Activated T-helper 1 cell treated with anti-CD3 and anti-CD28 coated beads, Interleukin-12 subunit alpha, Interleukin-12 subunit beta, Interleukin-2, Interleukin-4 antibody, amounts not matched to agents 30 ng/mL and 10 ng/mL and 1 ng/mL, durations not matched to agents 14 hours and 24 hours and 36 hours (primary cell): ENCODE results near the gene WFIKKN1. TPM values are rescaled to one million over a fixed set of nuclear protein-coding genes. Genes with fewer than 3 reads are reported as not detected.
A peak's percentile ranks its signal among the peaks of the same experiment; 100 is the strongest.

Experiments used
- DNase-seq: peaks from one replicate; pipeline ENCODE4 v3.0.0; 2021; ENCODE audit warnings: low spot score
- H3K27ac Mint-ChIP-seq: one replicate; pipeline ENCODE4 v1.8.0; 2021; ENCODE audit warnings: mild to moderate bottlenecking, mixed read lengths
- H3K27me3 Mint-ChIP-seq: one replicate; pipeline ENCODE4 v1.8.0; 2022; ENCODE audit warnings: mild to moderate bottlenecking, moderate library complexity, mixed read lengths; ENCODE audit not compliant: insufficient read depth
- H3K36me3 Mint-ChIP-seq: one replicate; pipeline ENCODE4 v1.8.0; 2021; ENCODE audit warnings: low read depth, mixed read lengths
- H3K4me1 Mint-ChIP-seq: one replicate; pipeline ENCODE4 v1.8.0; 2021; ENCODE audit warnings: low read depth, mixed read lengths
- H3K4me3 Mint-ChIP-seq: one replicate; pipeline ENCODE4 v1.8.0; 2021; ENCODE audit warnings: mild to moderate bottlenecking, moderate library complexity, mixed read lengths
- H3K9me3 Mint-ChIP-seq: one replicate; pipeline ENCODE4 v1.8.0; 2021; ENCODE audit warnings: mixed read lengths
- intact Hi-C: fragments of 100-400 bp; cut with micrococcal nuclease; formaldehyde crosslinking; loops from one replicate; pipeline ENCODE4 v1.15.1; 2024
- total RNA-seq: library from RNA; stranded (reverse); gene quantifications from 2 replicates; pipeline ENCODE4 v1.2.3, GENCODE V29; 2022

The WFIKKN1 gene
- total RNA-seq, 1 donor from 2014 or later = 0.34 TPM

DNA sequence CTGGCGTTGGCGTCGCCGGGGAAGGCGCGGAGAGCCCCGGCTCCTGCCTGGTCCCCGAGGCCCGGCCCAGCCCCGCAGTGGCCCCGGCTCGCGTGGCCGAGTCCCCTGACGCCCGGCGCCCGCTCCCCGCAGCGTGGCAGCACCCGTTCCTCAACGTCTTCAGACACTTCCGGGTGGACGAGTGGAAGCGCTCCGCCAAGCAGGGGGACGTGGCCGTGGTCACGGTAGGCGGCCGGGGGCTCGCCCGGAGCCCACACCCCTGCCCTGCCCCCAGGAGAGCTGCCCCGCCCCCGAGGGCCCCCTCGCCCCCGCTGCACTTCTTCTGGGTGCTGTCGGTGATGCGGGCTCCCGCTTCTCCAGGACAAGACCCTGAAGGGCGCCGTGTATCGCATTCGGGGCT is 18.8 kb downstream of the WFIKKN1 start:
- Mint-ChIP-seq H3K27me3 (no peaks in the 10 kb centered on the region), H3K9me3 (no peaks in the 10 kb centered on the region), H3K4me3 (peak overlapping the region; percentile 77), H3K36me3 (peaks cover under 1% of the 10 kb centered on the region), H3K27ac (peak overlapping the region; percentile 44), H3K4me1 (no peaks in the 10 kb centered on the region)
- DNase-seq = no peak
- intact Hi-C loops = loop anchor here (1.0 kb wide), 5 partner anchors 8 to 35 kb away; partner anchors contain the start of genes JMJD8, MCRIP2 and METTL26

DNA sequence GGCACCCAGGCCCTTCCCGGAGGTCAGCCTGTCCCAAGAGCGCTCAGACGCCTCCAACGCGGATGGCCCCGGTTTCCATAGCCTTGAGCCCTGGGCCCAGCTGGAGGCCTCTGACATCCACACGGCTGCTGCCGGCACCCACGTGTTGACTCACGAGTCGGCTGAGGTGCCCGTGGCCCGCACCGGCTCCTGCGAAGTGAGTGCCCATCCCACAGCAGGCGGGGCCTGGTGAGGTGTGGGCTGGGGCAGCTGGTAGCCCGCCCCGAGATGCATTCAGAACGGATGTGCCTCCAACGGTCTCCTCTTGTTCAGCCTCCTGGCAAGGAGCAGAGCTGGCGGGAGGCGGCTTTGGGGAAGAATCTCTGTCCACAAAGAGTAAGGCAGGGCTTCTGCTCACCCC is 21.1 kb downstream of the WFIKKN1 start:
- H3K9me3 Mint-ChIP-seq = no peaks in the 10 kb centered on the region
- intact Hi-C loops = no loop called here
- H3K4me1 Mint-ChIP-seq = no peaks in the 10 kb centered on the region
- DNase-seq = no peak
- no peak overlapping the region for H3K27ac Mint-ChIP-seq
- H3K36me3 Mint-ChIP-seq = no peaks in the 10 kb centered on the region
- H3K4me3 Mint-ChIP-seq = peak overlapping the region; percentile 33
- H3K27me3 Mint-ChIP-seq = no peaks in the 10 kb centered on the region

DNA sequence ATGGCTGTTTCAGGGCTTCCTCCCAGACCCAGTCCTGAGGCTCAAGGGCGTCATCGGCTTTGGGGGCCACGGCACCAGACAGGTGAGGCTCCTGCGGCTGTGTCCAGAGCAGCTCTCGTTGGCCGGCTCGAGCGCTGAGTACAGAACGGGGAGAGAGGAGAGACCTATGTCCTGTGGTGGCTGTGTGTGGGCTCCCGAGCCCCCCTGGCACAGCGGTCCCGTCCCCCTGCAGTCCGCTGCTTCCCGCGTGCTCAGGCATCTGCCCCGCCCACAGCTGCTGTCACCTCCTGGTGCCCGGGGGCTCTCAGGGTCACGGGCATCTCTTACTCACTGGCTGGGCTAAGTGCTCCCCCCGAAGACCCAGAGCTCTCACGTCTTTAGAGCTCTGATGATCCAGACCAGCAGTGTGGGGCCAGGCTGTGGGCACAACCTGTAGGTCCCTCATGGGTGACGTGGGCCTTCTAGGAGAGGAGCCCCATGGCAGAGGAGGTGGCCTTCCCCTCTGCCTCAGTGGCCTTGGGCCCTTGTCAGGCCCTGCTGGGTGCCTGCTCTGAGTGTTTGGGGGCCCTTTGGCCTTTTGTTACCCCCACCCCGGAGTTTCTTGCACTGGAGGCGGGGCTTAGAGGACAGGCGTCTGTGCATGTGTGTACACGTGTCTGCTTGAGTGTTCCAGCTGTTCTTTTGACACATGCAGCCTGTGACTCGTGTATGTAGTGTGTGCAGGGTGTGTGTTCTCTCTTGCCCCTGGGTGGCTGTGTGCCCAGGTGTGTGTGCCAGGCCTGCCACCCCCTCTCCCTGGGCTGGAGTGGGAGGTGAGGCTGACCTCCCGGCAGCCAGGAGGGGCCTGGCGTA is 21.9 kb downstream of the WFIKKN1 start:
- H3K27me3 Mint-ChIP-seq = no peaks in the 10 kb centered on the region
- no peak for DNase-seq
- no peaks in the 10 kb centered on the region for H3K4me1 Mint-ChIP-seq
- intact Hi-C loops = no loop called here
- no peak overlapping the region for H3K27ac Mint-ChIP-seq
- H3K4me3 Mint-ChIP-seq = no peak overlapping the region
- H3K9me3 Mint-ChIP-seq = no peaks in the 10 kb centered on the region
- H3K36me3 Mint-ChIP-seq = no peaks in the 10 kb centered on the region

DNA sequence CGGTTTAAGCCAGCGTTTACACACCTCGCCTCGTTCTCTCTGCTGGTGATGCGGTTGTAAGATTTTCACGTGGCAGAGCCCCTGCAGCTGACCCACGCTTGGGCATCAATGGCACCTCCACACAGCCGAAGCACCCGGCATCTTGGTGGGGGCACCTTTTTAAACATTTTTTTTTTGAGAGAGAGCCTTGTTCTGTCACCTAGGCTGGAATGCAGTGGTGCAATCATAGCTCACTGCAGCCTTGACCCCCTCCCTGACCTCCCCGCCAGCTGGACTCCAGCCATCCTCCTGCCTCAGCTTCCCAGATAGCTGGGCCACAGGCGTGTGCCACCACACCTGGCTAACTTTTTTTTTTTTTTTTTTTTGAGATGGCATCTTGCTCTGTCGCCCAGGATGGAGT is 23.2 kb downstream of the WFIKKN1 start:
- Mint-ChIP-seq H3K27me3 (no peaks in the 10 kb centered on the region), H3K4me1 (no peaks in the 10 kb centered on the region), H3K4me3 (no peak overlapping the region), H3K36me3 (no peaks in the 10 kb centered on the region), H3K27ac (no peak overlapping the region), H3K9me3 (no peaks in the 10 kb centered on the region)
- intact Hi-C loops = no loop called here
- DNase-seq = no peak

DNA sequence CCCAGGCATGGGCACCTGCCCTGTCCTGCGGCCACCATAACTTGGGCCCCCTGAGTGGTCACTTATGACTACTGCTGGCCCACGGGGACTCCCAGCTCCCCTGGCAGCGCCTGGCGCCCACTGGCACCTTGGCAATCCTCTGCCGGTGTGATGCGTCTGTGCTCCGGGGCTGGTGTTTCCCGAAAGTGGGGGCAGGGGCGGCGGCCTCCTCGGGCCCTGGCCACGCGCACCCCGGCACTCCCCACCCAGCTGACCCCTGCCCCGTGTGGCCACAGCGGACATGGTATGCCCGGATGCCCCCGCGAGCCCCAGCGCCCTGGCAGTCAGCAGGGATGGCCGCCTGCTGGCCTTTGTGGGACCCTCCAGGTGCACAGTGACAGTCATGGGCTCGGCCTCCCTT is 26.7 kb downstream of the WFIKKN1 start:
- intact Hi-C loops = no loop called here
- Mint-ChIP-seq H3K27me3 (no peaks in the 10 kb centered on the region), H3K4me3 (no peak overlapping the region), H3K36me3 (no peaks in the 10 kb centered on the region), H3K9me3 (no peaks in the 10 kb centered on the region), H3K27ac (no peak overlapping the region), H3K4me1 (no peaks in the 10 kb centered on the region)
- DNase-seq = no peak

DNA sequence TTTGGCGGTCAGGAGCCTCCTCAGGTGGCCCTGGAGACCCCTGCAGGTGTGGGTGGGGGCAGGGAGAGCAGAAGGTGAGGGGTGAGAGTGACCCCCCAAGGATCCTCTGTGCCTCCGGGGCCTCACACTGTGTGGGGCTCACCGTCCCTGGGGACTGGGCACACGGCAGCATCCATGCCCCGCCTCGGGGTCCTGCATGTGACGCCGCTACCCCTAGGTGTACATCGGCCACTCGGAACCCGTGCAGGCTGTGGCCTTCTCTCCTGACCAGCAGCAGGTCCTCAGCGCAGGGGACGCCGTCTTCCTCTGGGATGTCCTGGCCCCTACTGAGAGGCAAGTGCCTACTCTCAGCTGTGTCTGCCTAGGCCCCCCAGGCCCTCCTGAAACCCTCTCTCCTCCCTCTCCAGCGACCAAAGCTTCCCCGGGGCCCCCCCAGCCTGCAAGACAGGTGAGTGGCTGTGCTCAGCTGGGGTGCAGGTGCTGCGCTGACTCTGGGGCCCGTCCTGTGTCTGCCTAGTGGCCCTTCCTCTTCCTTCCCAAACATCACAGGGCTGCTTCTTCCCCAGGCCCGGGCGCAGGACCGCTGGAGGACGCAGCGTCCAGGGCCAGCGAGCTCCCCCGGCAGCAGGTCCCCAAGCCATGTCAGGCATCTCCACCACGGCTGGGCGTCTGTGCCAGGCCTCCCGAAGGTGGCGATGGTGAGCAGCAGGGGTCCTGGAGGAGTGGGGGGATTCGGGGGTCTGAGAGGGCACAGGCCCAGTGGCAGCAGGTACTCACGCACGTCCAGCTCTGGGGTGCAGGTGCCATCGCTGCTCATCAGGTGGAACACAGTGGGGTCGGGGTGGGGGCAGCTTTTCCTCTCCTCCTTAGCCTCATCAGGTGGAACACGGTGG is 28.1 kb downstream of the WFIKKN1 start:
- no peaks in the 10 kb centered on the region for H3K9me3 Mint-ChIP-seq
- no peaks in the 10 kb centered on the region for H3K4me1 Mint-ChIP-seq
- no peaks in the 10 kb centered on the region for H3K36me3 Mint-ChIP-seq
- no peak overlapping the region for H3K27ac Mint-ChIP-seq
- H3K27me3 Mint-ChIP-seq = no peaks in the 10 kb centered on the region
- intact Hi-C loops = no loop called here
- H3K4me3 Mint-ChIP-seq = no peak overlapping the region
- DNase-seq = no peak

DNA sequence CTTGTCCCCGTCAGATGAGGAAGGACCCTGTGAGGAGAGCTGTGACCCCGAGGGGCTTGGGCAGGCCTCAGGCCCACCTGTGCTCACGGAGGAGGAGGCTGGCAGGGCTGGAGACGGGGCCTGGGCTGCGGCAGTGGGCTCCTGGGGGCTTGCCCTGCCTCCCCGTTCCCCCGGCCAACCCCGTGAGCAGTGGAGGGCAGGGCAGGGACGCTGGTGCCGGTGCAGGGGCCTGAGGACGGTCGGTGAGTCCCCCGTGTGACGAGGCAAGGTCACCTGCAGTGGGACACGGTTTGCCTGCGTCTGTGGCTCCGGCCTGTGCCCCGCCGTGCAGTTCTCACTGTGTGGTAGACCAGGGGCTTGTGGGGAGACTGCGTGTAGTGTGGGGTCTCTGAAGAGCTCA is 28.8 kb downstream of the WFIKKN1 start:
- Mint-ChIP-seq H3K27me3 (no peaks in the 10 kb centered on the region), H3K4me3 (no peak overlapping the region), H3K27ac (no peak overlapping the region), H3K9me3 (no peaks in the 10 kb centered on the region), H3K36me3 (no peaks in the 10 kb centered on the region), H3K4me1 (no peaks in the 10 kb centered on the region)
- intact Hi-C loops = loop anchor here (1.0 to 2.0 kb wide), 5 partner anchors 10 to 71 kb away; partner anchors contain the start of genes MCRIP2 and WDR90
- DNase-seq = no peak

DNA sequence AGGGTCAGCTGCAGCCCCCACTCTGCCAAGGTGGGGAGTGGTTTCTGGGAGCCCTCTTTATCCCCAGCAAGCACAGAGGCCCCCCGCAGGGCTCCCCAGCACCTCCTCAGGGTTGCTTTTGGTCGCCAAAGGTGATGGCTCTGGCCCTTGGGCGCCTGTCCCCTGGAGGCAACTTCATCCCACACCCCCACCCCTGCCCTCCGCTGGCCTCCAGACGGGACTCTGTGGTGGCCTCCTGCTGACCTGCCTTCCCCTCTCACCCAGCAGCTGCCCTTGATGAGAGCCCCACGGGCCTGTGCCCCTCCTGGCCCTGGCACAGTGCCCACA is 29.3 kb downstream of the WFIKKN1 start:
- Mint-ChIP-seq H3K27me3 (no peaks in the 10 kb centered on the region), H3K4me1 (no peaks in the 10 kb centered on the region)
- intact Hi-C loops = loop anchor here (1.0 to 2.0 kb wide), 5 partner anchors 11 to 71 kb away; partner anchors contain the start of genes MCRIP2 and WDR90

DNA sequence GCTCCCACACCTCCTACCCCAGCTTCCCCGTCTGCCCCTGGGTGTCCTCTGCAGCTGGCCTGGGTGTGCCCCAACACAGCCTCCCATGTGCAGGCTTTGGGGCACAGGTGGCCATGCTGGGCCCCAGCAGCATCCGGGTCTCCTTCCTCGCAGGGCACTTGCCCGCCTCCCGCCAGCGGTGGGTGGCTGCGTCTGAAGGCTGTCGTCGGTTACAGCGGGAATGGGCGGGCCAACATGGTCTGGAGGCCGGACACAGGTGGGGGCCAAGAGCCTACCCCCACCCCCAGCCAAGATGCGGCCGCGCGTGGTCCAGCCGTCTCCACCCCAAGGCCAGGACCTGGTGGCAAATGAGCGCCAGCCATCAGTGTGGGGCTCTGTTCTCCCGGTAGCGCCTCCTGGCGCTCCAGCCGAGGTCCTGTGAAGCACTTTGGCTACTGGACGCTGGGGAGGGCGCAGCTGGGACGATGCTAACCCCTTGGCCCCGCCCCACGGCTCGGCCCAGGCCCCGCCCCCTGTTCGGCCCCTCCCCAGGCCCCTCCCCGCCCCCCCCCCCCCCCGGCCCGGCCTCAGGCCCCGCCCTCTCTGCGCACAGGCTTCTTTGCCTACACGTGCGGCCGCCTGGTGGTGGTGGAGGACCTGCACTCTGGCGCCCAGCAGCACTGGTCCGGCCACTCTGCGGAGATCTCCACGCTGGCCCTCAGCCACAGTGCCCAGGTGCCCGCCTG is 29.8 kb downstream of the WFIKKN1 start:
- no peaks in the 10 kb centered on the region for H3K27me3 Mint-ChIP-seq
- H3K36me3 Mint-ChIP-seq = no peaks in the 10 kb centered on the region
- no peaks in the 10 kb centered on the region for H3K4me1 Mint-ChIP-seq
- no peaks in the 10 kb centered on the region for H3K9me3 Mint-ChIP-seq
- H3K4me3 Mint-ChIP-seq = peak overlapping the region; percentile 5
- peak; percentile 53 for DNase-seq
- intact Hi-C loops = loop anchor here (1.0 to 2.0 kb wide), 5 partner anchors 11 to 72 kb away; partner anchors contain the start of genes MCRIP2 and WDR90
- H3K27ac Mint-ChIP-seq = no peak overlapping the region

More for the DNA sequence above, 29.3 kb downstream of the WFIKKN1 start:
- Mint-ChIP-seq H3K36me3 (no peaks in the 10 kb centered on the region), H3K9me3 (no peaks in the 10 kb centered on the region), H3K4me3 (no peak overlapping the region), H3K27ac (no peak overlapping the region)
- DNase-seq = no peak

DNA sequence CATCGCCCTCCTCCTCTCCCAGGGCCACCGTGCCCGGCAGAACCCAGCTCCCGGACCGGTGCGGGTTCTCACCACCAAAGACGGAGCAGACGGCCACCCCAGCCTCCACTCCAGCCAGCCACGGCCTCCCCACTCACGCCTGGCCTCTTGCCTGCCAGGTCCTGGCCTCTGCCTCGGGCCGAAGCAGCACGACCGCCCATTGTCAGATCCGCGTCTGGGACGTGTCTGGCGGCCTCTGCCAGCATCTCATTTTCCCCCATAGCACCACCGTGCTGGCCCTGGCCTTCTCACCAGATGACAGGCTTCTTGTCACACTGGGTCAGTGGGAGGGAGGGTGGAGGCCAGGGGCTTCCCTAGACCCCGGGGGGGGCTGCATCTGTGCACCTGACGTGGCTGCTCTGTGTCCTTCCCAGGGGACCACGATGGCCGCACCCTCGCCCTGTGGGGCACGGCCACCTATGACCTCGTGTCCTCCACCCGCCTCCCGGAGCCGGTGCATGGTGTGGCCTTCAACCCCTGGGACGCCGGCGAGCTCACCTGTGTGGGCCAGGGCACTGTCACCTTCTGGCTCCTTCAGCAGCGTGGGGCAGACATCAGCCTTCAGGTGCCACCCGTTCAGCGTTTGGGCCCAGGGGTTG is 30.5 kb downstream of the WFIKKN1 start:
- no peak overlapping the region for H3K27ac Mint-ChIP-seq
- no peaks in the 10 kb centered on the region for H3K4me1 Mint-ChIP-seq
- intact Hi-C loops = loop anchor here (2.0 kb wide), 1 partner anchor 73 kb away; no protein-coding TSS in a partner anchor
- H3K27me3 Mint-ChIP-seq = no peaks in the 10 kb centered on the region
- H3K4me3 Mint-ChIP-seq = peak overlapping the region; percentile 5
- no peak for DNase-seq
- H3K36me3 Mint-ChIP-seq = no peaks in the 10 kb centered on the region
- no peaks in the 10 kb centered on the region for H3K9me3 Mint-ChIP-seq

DNA sequence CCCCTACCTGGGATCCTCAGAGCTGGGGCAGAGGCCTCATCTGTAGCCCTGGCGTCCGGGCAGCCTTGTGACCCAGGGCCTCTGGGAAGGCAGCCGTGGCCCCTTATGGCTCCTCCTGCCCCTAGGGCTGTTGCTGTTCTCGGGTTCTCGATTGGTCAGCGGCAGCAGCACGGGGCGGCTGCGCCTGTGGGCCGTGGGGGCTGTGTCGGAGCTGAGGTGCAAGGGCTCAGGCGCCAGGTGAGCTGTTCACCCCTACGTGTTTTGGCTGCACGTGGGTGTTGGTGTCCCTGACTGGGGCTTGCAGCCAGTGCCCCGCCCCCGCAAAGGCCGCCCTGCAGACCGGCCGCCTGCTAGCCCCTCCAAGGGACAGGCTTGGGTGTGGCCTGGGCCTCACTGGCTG is 31.3 kb downstream of the WFIKKN1 start:
- Mint-ChIP-seq H3K27me3 (no peaks in the 10 kb centered on the region), H3K9me3 (no peaks in the 10 kb centered on the region), H3K36me3 (no peaks in the 10 kb centered on the region), H3K4me3 (no peak overlapping the region), H3K4me1 (no peaks in the 10 kb centered on the region), H3K27ac (no peak overlapping the region)
- DNase-seq = no peak
- intact Hi-C loops = no loop called here

DNA sequence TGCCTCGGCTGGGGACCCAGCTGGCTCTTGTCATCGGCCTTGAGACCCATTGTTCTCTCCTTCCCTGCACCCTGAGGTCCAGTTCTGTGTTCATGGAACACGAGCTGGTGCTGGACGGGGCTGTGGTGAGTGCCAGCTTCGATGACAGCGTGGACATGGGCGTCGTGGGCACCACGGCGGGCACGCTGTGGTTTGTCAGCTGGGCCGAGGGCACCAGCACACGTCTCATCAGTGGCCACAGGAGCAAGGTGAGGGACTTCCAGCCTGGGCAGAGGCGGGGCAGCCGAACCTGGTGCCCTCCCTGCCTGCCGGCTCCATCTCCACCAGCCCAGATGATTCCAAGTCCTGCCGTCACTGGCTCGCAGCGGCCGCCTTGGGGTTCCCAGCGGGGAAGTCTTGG is 31.8 kb downstream of the WFIKKN1 start:
- no peak for DNase-seq
- no peaks in the 10 kb centered on the region for H3K9me3 Mint-ChIP-seq
- H3K4me1 Mint-ChIP-seq = peaks cover 2% of the 10 kb centered on the region
- H3K4me3 Mint-ChIP-seq = no peak overlapping the region
- H3K27me3 Mint-ChIP-seq = no peaks in the 10 kb centered on the region
- peak overlapping the region; percentile 5 for H3K27ac Mint-ChIP-seq
- H3K36me3 Mint-ChIP-seq = no peaks in the 10 kb centered on the region
- intact Hi-C loops = no loop called here
